Myocyte (in vitro differentiated cells): ENCODE measurements around the gene ITGA1. TPM values are rescaled to one million over a fixed set of nuclear protein-coding genes. Genes with fewer than 3 reads are reported as not detected.
"Not testable (repeated sequence)": the region's sequence is repeated elsewhere in the genome, so short reads cannot be mapped to it uniquely, and the experiment has no call there.

Source experiments
- DNase-seq: peaks from one replicate; pipeline ENCODE4 v3.0.0-alpha.2; 2012; ENCODE audit warnings: low read depth
- total RNA-seq: library from RNA; depleted of rRNA; stranded (reverse); fragments of >200 nt; gene quantifications from 2 replicates; pipeline ENCODE4 v1.2.3, GENCODE V29; 2014

Gene ITGA1
- total RNA-seq, 1 donor from 2014 or later = 7.6 TPM

DNA sequence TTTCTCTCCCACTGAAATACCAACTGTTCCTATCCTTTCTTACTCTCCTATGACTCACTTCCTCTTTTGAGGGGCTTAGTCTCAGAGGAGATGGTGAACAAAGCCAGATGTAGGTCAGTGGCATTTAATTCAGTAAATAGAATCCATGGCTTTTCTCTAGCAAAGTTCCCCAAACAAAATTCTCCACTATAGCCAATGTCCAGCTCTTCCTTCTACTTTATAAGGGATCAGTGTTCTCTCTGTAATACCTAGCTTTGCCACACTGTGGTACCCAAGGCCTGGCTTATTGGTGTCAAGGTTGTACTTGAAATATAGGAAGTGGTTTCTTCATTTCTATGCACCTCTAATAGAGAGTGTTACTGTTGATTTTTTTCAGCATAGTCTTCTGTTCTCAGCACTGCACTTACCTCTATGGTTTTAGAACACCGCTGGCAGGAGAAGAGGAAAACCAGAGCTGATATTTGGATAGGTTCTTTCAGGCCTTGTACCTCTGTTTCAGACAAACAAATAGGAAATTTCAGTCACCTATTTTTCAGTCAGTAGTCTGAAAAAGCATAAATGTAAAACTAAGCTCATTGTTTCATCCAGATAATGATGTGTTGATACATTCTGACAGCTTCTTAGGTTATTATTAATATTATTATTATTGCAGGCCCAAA is 160.8 kb downstream of the ITGA1 start:
- peak; percentile 79 for DNase-seq

DNA sequence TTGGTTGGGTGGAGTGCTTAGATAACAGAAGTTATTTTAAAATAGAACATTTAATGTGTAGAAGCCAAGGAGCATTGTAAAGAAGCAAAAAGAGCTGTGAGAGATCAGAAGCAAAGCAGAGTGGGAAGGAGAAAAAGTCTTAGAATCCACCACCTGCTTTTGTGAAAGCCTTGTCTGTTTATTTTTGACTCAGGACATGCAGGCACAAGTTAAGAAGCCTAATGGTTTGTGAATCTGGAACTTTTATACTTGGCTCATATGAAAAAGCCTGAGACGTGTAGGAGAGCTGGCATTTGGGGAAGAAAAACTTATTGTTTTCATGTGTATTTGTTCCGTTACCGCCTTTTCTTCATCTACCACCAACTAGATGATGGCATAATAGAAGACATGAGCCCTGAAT is 163.0 kb downstream of the ITGA1 start:
- no peak for DNase-seq

DNA sequence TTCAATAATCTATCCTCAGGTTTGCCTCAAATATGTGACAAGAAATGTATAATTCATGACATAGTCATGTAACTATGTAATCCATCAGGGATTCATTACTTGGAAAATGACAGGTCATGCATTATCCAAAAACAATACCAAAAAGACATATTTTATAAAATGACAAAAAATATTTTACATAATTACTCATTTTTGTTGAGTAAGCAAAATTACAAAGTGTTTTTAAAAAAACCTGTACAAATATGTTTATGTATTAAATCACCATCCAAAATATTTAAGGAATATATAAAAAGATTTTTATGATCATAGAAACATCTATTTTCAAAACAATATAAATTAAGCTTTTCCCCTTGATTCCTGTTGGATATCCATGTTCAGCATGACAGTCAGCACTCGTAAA is 164.8 kb downstream of the ITGA1 start:
- DNase-seq = no peak

DNA sequence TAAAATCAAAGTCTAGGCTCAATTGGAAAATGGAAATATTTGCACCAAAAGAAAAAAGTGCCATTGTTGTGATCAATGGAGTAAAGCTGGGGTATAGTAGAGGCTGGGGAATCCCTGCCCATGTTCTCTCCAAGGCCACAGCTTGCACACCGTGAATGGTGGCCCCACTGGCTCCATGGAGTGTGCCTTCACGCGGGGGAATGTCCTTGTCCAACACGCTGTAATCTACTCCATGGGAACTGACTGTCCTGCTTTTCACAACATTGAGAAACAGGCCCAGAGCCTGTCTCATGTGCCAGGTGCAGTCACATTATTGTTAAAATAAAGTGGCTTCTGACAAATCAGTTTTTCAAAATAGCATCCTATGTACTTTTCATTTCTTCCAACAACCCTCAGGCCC is 168.3 kb downstream of the ITGA1 start:
- no peak for DNase-seq

DNA sequence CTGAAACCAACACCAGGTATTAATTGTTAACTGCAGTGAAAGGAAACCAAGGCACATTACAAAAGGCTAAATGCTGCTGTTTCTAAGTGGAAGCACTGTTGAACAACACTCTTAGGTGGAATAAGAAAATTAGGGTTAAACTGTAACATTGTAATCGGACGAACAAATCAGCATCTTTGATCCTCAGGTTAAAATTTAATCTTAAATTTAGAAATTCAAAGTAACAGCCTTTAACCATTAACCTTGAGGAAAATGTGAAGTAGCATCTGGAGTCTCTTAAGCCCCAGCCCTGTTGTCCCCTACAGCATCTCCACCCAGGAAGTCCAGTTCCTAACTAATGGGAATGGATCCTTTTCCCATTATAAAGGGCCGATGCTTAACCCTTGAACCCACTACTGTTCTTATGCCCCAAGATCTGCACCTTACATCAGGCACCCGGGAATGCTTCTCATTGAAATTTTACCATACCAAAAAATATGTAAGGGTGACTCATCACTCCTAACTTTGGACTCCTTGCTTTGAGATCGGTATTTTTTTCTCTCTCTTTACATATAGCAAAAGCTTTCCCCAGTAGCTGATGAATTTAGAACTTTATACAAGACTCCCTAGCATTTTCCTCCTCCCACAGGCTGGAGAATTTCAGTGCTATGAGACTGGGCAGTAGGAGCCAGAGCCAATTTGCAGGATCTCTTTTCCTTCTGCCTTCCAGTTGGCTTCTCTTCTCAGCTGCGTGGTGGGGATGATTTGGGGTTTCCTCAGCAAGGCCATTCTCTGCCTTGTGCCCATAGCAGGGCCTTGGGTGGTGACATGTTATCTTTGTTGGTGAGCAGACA is 169.4 kb downstream of the ITGA1 start:
- DNase-seq = no peak

DNA sequence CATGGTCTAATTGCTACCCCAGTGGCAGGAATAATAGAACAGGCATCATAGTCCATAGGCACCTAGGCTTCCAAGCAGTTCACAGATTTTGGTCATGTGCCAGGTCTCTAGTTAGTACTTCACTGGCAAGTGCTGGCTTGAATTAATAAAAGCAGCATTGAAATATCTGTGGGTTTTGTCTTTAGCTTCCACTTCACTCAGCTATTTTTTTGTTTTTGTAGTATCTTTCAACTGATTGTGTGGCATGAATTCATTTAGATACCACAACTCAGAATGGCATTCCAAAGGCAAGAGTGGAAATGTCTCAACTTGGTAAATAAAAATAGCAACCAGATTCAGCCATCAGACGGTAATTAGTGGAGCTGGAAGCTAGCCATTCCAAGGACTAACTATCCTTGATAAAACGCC is 173.6 kb downstream of the ITGA1 start:
- DNase-seq = peak; percentile 27

DNA sequence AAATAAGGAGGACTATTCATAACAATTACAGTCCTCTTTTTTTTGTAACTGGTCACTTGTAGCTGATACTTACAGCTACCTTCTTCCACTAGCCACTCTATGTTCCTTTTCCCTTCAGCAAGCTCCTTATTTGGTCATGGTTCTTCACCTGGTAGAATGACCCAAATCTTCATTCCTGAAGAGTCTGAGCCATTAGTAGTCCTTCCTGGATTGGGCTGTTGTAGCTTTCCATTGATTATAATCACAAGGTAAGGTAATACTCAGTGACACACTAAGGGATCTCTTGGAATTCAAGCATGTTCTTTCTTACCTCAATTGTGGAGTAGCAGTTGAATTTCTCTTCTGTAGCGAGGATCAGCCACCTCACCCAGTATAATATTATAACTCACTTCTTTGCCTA is 175.9 kb downstream of the ITGA1 start:
- DNase-seq = no peak

DNA sequence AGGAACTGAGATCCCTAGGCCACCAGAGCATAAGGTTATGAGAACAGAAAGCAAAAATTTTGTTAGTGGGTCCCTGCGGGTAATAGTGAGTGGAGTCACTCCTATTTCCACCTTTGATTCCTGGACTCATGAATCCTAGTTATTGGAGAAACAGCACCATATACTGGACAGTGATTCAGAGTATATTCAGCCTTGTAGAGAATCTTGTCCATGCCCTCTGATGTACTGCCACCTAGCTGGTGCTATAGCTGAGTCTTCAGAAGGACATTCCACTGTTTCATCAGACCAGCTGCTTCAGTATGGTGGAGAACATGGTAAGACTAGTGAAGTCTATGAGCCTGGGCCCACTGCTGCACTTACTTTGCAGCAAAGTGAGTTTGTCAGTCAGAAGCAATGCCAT is 176.4 kb downstream of the ITGA1 start:
- no peak for DNase-seq

DNA sequence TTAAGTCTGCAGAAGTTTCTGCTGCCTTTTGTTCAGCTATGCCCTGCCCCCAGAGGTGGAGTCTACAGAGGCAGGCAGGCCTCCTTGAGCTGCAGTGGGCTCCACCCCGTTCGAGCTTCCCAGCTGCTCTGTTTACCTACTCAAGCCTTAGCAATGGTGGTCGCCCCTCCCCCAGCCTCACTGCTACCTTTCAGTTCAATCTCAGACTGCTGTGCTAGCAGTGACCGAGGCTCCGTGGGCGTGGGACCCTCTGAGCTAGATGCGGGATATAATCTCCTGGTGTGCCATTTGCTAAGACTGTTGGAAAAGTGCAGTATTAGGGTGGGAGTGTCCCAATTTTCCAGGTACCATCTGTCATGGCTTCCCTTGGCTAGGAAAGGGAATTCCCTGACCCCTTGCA is 188.4 kb downstream of the ITGA1 start:
- DNase-seq = not testable (repeated sequence)

DNA sequence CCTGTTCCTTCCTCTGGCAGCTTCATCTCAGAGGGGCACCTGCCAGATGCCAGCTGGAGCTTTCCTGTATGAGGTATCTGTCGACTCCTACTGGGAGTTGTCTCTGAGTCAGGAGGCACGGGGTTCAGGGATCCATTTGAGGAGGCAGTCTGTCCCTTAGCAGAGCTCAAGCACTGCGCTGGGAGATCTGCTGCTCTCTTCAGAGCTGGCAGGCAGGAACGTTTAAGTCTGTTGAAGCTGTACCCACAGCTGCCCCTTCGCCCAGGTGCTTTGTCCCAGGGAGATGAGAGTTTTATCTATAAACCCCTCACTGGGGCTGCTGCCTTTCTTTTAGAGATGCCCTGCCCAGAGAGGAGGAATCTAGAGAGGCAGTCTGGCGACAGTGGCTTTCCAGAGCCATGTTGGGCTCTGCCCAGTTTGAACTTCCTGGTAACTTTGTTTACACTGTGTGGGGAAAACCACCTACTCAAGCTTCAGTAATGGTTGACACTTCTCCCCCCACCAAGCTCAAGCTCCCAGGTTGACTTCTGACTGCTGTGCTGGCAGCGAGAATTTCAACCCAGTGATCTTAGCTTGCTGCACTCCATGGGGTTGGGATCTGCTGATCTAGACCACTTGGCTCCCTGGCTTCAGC is 189.7 kb downstream of the ITGA1 start:
- DNase-seq = no peak

DNA sequence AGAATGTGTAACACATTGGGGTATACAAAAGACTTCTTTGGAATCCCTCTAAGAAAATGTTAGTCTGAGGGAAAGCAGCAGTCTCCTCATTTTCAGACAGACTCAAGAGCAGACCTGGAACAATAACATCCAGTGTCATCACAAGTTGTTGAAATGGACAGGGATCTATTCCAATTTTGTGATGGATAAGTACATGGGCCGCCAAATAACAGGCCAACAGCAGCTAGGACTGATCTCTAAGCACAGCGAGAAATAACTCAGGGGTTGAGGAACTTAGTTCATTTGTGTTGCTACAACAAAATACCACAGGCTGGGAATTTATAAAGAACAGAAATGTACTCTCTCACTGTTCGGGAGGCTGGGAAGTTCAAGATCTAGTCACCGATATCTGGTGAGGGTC is 193.8 kb downstream of the ITGA1 start:
- no peak for DNase-seq

DNA sequence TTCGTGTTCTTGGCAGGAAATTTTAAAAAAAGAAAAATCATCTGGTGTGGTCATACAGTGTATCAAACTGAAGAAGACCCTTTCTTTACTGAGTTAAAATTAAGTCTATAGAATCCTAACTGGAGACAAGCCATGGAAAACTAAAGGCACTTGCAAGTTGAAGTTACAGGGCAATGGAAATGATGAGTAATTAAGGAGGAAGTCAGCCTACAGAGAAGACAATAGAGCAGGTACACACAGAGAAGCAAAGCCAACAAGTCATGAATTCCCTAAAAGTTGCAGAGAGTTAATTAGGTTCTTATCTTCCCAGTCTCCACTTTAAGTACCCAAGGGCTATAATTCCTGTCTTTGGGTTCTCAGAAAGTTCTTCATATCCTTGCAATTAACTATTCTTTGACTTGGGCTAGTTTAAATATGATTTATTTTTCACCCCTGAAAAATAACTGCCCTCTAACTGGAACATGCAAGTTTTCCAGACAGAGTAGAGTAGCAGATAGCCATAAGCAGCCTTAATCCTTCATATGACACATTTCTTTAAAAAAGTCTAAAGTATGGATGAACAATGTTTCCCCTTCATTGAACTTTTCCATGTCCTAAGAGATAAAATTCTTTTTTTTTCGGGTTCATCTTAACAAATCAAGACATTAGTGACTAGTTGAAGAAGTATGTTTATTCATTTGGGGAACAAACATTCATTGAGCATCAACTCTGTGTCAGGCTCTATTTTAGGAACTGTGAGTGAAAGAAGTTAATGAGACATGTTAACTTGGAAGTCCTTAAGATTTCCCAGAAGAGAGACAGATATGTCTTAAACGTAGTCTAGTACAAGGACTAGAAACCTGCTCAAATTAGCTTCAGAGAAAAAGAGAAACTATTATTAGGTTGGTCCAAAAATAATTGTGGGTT is 196.3 kb downstream of the ITGA1 start:
- DNase-seq = no peak

DNA sequence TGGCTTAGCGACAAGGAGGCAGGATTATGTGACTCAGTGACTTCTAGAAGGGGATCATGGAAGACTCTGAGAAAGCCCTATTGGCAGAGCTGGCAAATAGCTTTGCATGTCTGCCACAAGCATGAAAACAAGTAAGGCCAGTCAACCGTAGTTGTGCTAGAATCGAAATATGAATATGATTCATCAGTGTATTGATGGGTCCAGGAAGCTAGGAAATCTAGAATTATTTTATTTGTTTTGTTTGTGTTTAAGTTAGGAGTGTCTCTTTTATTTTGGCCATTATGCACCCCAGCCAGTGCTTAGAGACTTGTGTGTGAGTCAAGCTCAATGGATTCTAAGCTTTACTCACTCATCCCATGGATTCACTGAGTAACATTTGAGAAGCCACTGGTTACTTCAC is 197.6 kb downstream of the ITGA1 start:
- no peak for DNase-seq

DNA sequence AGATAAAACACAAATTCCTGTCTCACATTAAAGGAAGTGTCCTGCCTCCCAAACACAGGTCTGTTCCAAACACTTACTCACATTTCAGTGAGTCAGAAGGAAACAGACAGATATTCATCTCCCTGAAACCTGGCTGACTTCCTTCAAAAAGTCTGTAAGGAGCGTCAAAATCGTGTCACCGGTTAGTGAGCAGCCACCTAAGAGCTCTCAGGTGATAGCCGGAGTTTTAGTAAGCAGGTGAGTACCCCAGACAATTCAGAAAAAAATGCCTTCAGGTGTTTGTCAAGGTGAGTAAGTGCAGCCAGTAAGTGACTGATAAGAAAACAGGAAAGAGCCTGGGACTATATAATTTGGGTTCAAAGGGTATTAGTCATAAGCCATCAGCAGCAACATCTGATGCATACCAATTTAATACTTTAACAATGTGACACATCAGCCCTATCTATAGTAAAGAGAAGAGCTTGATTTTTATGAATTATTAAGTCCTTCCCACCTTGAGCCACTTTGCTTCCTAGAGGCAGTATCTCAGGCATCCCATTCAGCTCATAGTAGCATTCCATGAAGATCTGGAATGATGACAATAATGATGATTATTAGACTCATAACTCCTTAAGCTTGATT is 200.1 kb downstream of the ITGA1 start:
- DNase-seq = no peak

DNA sequence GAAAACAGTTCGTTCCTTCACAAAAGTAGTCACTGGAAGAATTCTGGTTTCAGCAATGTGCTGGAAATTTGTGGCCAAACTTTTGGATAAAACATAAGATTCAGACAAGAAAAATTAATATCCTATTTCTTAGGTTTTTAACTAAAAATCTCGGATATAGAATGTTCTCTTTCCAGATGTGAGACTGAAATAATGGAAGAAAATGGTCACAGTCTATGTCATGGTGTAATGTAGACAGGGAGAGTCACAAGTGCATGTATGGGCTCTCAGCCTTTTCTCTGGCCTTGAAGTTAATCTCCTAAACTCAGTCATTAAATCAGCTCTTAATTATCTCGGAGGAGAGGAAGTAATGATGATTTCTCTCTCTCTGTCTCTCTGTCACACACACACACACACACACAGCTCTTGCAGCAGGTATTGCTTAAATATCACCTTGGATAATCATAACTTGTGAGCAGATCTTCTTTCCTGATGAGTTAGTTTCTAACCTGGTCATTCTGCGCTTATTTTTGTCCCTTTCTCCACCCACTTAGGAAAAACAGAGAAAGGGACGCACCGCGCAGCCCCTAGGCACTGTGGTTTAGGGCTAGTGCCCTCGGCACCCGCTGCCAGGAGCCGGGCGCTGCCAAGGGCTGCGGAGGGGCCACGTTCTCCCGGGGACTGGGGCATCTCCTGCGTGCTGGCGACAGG is 200.8 kb downstream of the ITGA1 start:
- DNase-seq = no peak

DNA sequence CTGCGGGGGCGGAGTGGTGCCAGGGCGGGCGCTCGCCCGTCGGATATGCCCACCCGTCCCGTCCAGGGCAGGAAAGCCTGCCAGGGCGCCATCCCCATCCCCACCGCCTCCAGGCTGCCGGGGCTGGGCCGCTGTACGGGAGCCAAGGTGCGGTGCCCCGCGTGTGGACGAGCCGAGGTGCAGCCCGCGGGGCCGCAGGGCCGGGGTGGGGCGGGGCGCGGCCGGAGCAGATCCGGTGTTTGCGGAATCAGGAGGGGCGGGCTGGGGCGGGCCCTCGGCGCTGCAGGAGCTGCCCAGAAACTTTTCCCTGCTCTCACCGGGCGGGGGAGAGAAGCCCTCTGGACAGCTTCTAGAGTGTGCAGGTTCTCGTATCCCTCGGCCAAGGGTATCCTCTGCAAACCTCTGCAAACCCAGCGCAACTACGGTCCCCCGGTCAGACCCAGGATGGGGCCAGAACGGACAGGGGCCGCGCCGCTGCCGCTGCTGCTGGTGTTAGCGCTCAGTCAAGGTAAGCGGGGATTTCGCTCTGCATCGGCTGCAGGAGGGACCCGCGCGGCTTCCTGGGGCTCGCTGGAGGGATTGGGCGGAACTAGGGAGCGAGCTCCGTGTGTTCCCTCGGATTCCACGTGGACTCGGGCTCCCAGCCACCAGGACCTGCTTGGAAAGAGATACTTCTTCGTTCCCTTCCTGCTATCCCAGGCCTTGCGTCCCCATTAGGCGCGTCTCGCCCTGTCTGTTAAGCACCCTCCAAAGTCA is 201.5 kb downstream of the ITGA1 start, which contains the start of gene ITGA2:
TSS of gene ITGA2 (plus strand) at position 328 of the 756 bp plus-strand sequence. CDS start at position 445, 117 bp downstream.
- peak; percentile 22 for DNase-seq

DNA sequence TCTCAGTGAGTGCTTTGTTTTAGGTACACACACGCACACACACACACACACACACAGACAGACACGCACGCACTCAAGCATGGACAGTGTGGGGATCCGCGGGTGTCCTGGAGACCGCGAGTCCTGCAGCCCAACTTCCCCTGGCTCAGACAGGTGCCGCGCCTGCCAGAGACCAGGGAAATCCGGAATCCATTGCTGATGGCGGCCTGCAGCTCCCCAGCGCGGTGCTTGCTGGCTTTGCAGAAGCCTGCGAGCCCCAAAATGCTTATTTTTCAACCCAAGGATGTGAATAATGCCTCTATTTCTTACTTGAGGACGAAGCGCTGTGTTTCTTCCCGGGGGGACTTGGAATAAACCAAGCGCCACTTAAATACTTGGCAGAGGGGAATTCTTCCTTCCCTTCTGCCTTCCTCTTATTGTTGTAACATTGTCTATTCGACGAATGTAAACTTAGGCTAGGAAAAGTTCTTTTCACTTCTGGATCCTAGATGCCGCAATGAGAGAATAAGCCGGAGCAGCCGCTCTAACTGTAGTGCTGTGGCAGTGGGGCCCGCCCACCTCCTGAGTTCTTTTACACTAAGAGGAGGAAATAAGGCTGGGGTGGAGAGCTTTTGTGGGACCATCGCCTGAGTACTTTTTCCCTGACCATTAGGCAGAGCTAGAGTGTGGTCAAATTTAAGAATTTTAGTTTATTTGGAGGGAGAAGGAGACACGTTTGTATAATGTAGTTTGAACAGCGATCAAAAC is 202.2 kb downstream of the ITGA1 start:
- DNase-seq = peak; percentile 46

DNA sequence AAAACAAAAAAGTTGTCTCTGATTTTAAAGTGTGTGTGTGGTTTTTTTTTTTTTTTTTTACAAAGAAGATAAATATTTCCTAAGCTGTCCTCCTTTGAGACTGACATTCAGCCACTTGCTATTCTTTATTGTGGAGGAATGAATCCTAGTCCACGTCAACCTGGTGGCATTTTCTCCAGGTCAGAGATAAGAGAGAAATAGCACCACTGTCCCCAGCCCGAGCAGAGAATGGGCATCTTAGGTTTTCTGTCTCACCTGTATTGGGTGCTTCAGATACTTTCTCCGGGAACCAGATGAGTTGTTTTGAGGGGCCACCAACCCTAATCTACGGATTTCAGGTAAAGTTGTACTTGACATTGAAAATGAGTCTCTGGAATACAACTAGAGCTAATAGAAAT is 202.8 kb downstream of the ITGA1 start:
- DNase-seq = no peak

DNA sequence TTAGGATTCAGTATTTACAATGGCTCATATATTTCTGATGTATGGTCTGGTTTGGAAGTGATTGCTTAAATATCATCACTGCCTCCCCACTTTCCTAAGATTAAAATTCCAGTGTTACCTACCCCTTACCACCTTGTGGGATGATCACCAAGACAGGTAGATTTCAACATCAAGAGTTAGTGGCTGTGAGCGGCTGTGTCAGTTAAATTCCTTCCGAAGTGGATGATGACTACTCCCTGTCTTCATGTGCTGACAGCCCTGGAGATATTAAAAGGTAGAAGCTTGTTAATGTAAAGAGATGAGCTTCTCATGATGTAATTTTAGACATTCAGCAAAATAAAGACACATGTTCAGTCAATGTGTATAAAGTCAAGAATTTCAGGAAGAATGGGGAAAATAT is 205.7 kb downstream of the ITGA1 start:
- no peak for DNase-seq
